Natural killer cell treated with Interleukin-12 subunit alpha and Interleukin-12 subunit beta and Interleukin-15 and Interleukin-18, amount 100 ng/mL, for 72 hours (primary cell): Measurements from ENCODE around the gene INSC. TPM values are rescaled to one million over a fixed set of nuclear protein-coding genes. Genes with fewer than 3 reads are reported as not detected.

Experiments
- ATAC-seq, 2 donors: fragments of 150-1000 bp; cut with Tn5 transposase in 1 of 2; sonication (Bioruptor Pico), chemical (Tn5 transposase) in 1 of 2; 2 replicates each; pipeline ENCODE4 v1.10.0; 2021
- DNase-seq: peaks from one replicate; pipeline ENCODE4 v3.0.0; 2022; ENCODE audit warnings: low spot score
- H3K27ac Mint-ChIP-seq, 2 donors: 1 replicate in 1 of 2; 2 replicates in 1 of 2; pipeline ENCODE4 v1.8.0; 2022; ENCODE audit warnings: mixed read lengths in 2 of 2, mild to moderate bottlenecking in 1 of 2, moderate library complexity in 1 of 2
- H3K27me3 Mint-ChIP-seq, 2 donors: 1 replicate in 1 of 2; 2 replicates in 1 of 2; pipeline ENCODE4 v1.8.0; 2022; ENCODE audit warnings: mixed read lengths in 2 of 2
- H3K36me3 Mint-ChIP-seq: one replicate; pipeline ENCODE4 v1.8.0; 2022; ENCODE audit warnings: mixed read lengths
- H3K4me1 Mint-ChIP-seq, 2 donors: 1 replicate in 1 of 2; 2 replicates in 1 of 2; pipeline ENCODE4 v1.8.0; 2022; ENCODE audit warnings: low read depth in 2 of 2, mixed read lengths in 2 of 2, mild to moderate bottlenecking in 1 of 2
- H3K4me3 Mint-ChIP-seq: one replicate; pipeline ENCODE4 v1.8.0; 2022; ENCODE audit warnings: mixed read lengths
- H3K9me3 Mint-ChIP-seq: 2 replicates; pipeline ENCODE4 v1.8.0; 2022; ENCODE audit warnings: mixed read lengths
- total RNA-seq, 2 donors: library from RNA; stranded (reverse); gene quantifications; one replicate each; pipeline ENCODE4 v1.2.3, GENCODE V29; 2022

INSC gene
- total RNA-seq, 2 donors from 2014 or later: 0.55 TPM; not detected in 1

DNA sequence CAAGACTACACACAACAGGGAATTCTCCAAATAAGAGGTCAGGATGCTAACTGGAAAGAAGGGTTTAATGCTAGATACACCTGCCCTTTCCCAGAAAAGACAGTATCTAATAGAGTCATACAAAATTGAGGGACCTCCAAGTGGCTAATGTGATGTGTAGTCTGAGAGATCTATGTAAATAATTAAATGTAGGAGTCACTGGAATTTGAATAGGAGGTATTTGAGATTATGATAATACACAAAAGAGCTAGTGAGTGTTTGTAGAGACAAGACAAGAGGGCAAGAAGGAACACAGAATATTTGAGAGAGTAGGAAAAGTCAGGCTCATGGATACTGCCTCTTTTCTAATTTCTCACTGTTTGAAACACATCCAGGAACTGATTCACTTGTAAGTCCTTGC is 15.5 kb upstream of the INSC start:
- Mint-ChIP-seq H3K4me1 (no peaks in the 10 kb centered on the region), H3K9me3 (no peaks in the 10 kb centered on the region), H3K36me3 (no peaks in the 10 kb centered on the region), H3K27me3 (peaks cover 28 to 50% of the 10 kb centered on the region in 2 donors), H3K27ac (no peak overlapping the region), H3K4me3 (no peak overlapping the region)
- ATAC-seq (no peak), DNase-seq (no peak)

DNA sequence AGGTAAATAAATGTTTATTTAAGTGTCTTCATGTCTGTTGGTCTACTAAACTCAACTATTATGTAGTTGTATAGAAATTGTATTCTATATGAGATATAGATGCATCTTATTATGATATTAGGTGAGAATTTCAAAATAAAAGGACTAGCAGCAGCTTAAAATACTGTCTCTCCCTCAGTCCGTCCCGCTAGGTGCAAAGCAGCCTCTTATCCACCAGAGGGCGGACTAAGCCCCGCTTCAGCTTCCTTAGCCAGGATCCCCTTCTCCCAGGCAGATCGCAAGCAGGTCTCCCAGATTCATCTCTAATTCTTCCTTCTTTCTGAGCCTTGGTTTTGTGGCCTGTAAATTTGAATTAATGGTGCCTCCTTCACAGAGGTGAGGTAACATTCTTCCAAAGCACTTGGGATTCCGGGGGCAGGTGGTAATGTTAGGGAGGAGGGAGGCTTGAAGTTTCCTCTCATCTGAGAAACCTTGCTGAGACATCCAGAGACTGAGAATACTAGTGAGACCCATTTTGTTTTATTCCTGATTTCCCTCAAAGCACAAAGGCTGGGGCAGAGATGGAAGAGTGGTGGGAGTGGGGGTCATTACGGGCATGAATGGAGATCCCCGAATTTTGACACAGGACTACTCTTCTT is 13.5 kb upstream of the INSC start:
- peak; percentile 54 to 67 for ATAC-seq
- Mint-ChIP-seq H3K4me1 (no peaks in the 10 kb centered on the region), H3K27ac (no peak overlapping the region), H3K27me3 (peaks cover 20 to 32% of the 10 kb centered on the region in 2 donors), H3K9me3 (no peaks in the 10 kb centered on the region), H3K4me3 (no peak overlapping the region), H3K36me3 (no peaks in the 10 kb centered on the region)
- peak; percentile 68 for DNase-seq

DNA sequence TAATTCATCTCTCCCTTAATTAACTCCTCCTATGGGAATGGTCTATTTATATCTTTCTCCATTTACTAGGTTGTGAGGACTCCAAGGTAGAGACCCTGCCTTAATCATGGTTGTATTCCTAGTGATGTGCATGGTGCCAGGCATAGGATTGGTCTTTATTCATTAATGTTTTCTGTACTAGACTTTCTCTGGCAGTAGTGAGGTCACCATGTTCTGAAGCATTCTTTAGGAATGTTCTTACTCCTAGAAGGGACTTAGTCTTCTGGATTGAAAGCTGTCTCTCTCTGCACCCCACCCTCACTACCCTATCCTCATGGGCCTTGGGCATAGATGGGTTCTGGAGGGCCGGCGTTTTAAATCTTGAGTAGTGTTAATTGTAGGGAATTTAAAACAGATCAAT is 10.6 kb upstream of the INSC start:
- Mint-ChIP-seq H3K4me1 (no peaks in the 10 kb centered on the region), H3K27ac (no peak overlapping the region), H3K4me3 (no peak overlapping the region), H3K36me3 (no peaks in the 10 kb centered on the region), H3K27me3 (peaks cover 5 to 12% of the 10 kb centered on the region in 2 donors), H3K9me3 (no peaks in the 10 kb centered on the region)
- ATAC-seq: no peak
- DNase-seq: no peak

DNA sequence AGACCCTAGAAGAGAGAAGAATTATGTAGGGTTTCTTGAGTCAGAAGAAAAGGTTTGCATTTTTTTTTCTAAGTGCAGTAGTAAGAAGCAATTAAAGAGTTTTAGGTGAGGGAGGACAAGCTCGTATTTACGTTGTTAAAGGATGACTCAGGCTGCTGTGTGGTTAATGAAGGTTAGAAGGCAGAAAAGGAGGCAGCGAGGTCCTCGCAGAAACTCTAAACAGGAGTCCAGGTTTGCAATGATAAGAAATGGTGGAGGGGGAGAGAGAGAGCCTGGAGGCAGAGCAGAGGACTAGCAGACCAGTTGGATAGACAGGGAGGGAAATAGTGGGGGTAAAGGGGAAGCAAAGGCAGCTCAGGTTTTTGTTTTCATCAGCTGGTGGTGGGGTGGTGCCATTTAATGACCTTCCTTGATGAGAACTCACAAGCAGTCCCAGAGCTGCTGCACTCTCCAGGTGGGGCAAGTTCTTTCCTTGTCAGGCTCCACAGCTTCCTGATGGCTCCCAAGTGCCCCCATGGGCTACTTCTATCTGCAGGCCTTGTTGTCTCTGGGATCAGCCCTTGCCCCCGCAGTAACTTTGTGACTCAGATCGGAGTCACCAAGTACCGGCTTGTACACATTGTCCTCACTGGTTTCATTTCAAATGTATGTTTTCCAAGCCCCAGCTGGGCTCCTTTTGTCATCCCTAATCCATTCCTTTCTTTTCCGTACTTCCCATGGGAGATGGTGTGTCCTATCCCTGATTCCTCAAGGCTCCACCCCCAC is 8.3 kb upstream of the INSC start:
- Mint-ChIP-seq H3K27ac (no peak overlapping the region), H3K9me3 (no peaks in the 10 kb centered on the region)
- ATAC-seq: no peak

DNA sequence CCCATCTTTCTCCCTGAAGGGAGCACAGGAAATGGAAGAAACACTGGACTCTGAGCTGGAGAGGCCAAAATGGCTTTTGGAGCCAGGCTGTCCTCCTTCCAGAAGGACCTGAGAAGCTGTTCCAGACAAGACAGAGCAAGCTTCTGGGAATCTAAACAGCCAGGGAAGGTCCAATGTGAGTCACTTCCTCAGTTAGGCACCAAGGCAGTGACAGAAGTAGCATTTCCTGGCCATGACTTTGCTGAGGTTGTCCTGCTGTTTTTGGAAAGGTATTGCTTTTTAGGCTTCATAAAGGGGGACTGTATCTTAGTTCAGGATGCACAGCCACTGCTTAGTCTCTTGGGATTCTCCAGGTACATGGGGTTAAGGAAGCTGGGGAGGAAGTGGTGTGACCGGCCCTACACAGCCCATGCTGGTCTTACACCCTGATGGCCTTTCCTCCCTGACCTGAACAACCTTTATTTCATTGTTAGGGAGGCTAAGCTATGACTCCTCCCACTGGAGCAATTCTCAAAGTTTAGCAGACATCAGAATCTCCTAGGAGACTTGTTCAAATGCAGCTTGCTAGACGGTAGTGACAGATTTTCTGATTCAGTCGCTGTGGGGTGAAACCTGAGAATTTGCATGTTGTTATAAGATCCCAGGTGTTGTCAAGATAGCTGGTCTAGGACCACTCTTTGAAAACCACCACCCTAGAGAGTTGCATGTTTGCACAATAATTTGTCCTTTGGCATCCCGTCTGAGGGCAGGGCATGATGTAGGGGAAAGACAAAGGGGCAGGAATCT is 6.8 kb upstream of the INSC start:
- DNase-seq: no peak
- ATAC-seq: no peak
- Mint-ChIP-seq H3K4me3 (no peak overlapping the region), H3K36me3 (no peaks in the 10 kb centered on the region), H3K9me3 (no peaks in the 10 kb centered on the region), H3K4me1 (peaks cover 0 to 2% of the 10 kb centered on the region in 2 donors), H3K27me3 (no peaks in the 10 kb centered on the region), H3K27ac (no peak overlapping the region)

More for the DNA sequence above, 8.3 kb upstream of the INSC start:
- H3K36me3 Mint-ChIP-seq: no peaks in the 10 kb centered on the region
- no peak overlapping the region for H3K4me3 Mint-ChIP-seq
- no peak for DNase-seq
- H3K4me1 Mint-ChIP-seq: no peaks in the 10 kb centered on the region
- no peaks in the 10 kb centered on the region for H3K27me3 Mint-ChIP-seq

DNA sequence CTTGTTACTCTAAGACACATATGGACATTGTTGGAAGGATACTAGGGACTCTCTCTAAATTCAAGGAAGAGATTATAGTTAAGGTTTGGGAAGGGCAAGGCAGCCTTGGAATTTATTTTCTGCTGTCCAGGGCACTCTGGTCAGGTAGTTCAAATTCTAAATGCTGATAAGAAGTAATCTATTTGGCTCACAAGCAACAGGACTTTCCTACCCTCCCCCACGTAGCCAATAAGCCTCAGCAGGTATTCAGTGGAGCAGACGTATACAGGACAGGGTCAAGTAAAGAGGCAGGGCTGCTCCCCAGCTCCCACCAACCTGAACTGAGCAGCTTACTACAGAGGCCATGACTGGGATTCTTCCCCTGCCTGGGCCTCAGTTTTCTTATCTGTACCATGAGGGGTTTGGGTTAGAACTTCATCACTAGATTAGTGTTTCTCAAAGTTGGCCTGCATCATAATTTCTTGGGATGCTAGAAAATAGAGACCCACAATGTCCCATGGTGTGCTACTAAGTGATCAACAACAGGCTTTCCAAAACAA is 6.1 kb upstream of the INSC start:
- no peak overlapping the region for H3K4me3 Mint-ChIP-seq
- H3K36me3 Mint-ChIP-seq: no peaks in the 10 kb centered on the region
- no peaks in the 10 kb centered on the region for H3K9me3 Mint-ChIP-seq
- peaks cover 7 to 9% of the 10 kb centered on the region in 2 donors for H3K4me1 Mint-ChIP-seq
- DNase-seq (no peak), ATAC-seq (no peak)
- H3K27ac Mint-ChIP-seq: no peak overlapping the region
- peaks cover 3 to 5% of the 10 kb centered on the region in 2 donors for H3K27me3 Mint-ChIP-seq

DNA sequence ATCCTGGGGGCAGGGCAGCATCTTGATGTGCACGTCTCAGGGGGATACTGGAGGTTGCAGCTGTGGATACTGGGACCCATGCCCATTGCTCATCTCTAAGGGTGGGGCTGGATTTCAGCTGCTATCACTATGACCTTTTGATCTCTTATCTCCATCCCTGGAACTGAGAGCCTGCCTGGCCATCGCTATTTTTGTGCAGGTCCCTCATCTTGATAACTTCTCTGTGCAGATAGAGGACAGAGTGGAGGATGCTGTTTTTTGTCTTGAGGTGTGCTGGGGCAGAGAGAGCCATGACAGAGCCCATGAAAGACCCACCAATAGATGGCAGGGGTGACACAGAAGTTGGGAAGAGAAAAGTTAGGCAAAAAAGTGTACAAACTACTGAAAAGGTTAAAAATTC is 5.1 kb upstream of the INSC start:
- H3K36me3 Mint-ChIP-seq: no peaks in the 10 kb centered on the region
- ATAC-seq: no peak
- H3K27ac Mint-ChIP-seq: no peak overlapping the region
- H3K4me3 Mint-ChIP-seq: no peak overlapping the region
- no peak for DNase-seq
- H3K9me3 Mint-ChIP-seq: no peaks in the 10 kb centered on the region
- peaks cover 13% of the 10 kb centered on the region in 2 donors for H3K4me1 Mint-ChIP-seq
- peaks cover 5 to 9% of the 10 kb centered on the region in 2 donors for H3K27me3 Mint-ChIP-seq

DNA sequence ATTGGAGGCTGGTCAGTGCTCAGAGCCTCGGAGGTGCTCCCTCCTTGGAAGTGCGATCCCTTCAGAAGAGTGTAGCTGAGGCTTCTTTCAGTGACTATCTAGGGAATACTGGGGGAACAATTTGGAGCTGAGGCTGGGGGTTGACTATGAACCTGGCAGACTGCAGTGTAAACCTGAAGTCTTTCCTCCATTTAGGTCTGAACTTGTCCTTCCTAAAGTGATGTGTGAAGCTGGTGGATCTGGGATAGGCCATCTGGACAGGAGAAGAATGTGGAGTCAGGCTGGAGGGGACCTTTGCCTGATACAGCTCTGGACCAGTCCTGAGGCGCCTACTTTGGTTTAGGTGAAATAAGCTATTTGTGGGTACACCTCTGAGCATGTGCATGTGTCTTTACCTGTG is 3.5 kb upstream of the INSC start:
- Mint-ChIP-seq H3K36me3 (no peaks in the 10 kb centered on the region), H3K9me3 (no peaks in the 10 kb centered on the region), H3K27me3 (peaks cover 12 to 18% of the 10 kb centered on the region in 2 donors), H3K4me1 (peaks cover 17 to 19% of the 10 kb centered on the region in 2 donors), H3K4me3 (no peak overlapping the region), H3K27ac (no peak overlapping the region)
- no peak for DNase-seq
- no peak for ATAC-seq

DNA sequence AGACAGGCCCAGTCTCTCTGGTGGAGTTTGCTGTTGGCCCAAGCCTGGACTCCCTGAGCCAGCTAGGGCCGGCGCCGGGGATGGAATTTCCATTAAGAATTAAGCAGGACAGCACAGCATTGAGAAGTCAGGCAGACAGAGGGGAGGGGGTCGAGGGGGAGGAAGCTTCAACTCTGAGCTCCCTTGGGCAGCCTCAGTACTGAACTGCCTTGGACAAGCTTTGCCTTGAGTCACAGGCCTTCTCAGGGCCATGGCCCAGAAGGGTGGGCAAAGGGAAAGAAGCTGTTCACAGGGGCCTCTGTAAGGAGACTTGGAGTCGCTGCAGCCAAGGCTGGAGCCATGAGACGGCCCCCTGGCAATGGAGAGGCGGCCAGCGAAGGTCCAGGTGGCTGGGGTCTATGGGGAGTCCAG is 2.6 kb upstream of the INSC start:
- H3K27ac Mint-ChIP-seq: no peak overlapping the region

DNA sequence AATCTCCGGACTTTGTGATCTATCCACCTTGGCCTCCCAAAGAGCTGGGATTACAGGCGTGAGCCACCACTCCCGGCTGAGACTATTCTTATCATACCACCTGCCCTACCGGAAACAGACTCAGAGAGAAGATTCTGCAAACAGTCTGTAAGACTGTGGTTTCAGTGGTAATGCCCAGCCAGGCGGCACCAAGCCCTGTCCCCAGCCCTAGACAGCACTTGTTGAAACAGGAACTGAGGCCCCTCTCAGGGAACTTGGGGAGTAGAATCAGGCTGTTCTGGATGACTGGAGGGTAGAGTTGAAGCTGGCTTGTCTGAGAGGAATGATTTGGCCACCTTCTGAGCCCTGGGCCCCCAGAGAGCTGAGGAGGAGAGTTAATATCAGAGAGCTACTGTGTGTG is 1.3 kb upstream of the INSC start:
- H3K4me3 Mint-ChIP-seq: peak overlapping the region; percentile 58
- ATAC-seq: peak; percentile 53 to 67
- H3K27ac Mint-ChIP-seq: peak overlapping the region in 1 of 2 donors; percentile 17
- no peaks in the 10 kb centered on the region for H3K36me3 Mint-ChIP-seq
- H3K27me3 Mint-ChIP-seq: peaks cover 21 to 29% of the 10 kb centered on the region in 2 donors
- no peak for DNase-seq
- H3K4me1 Mint-ChIP-seq: peaks cover 19% of the 10 kb centered on the region in 2 donors
- no peaks in the 10 kb centered on the region for H3K9me3 Mint-ChIP-seq

More for the DNA sequence above, 2.6 kb upstream of the INSC start:
- H3K4me1 Mint-ChIP-seq: peaks cover 17 to 19% of the 10 kb centered on the region in 2 donors
- no peaks in the 10 kb centered on the region for H3K36me3 Mint-ChIP-seq
- no peak overlapping the region for H3K4me3 Mint-ChIP-seq
- DNase-seq (no peak), ATAC-seq (no peak)
- H3K27me3 Mint-ChIP-seq: peaks cover 21 to 27% of the 10 kb centered on the region in 2 donors
- no peaks in the 10 kb centered on the region for H3K9me3 Mint-ChIP-seq

DNA sequence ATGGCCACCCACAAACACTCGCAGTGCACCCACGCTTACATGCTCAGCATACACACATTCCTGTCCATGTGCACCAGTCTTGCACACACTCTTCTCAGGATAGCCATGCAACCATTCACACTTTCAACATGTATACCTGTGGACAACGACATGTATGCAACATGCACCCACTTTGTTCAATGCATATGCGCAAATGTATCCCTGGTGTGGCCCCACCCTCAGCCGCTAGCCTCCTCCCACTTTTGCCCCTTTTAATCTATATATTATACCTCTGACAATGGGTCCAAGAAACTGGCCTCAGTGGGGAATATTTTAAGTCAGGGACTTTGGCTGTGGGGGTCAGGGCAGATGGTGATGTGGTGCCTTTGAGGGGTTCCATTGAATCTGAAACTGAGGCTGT is 963 bp downstream of the INSC start:
- H3K4me1 Mint-ChIP-seq: peaks cover 25 to 30% of the 10 kb centered on the region in 2 donors
- H3K36me3 Mint-ChIP-seq: no peaks in the 10 kb centered on the region
- no peak overlapping the region for H3K27ac Mint-ChIP-seq
- peaks cover 25 to 34% of the 10 kb centered on the region in 2 donors for H3K27me3 Mint-ChIP-seq
- no peak overlapping the region for H3K4me3 Mint-ChIP-seq
- DNase-seq: no peak
- ATAC-seq: no peak
- no peaks in the 10 kb centered on the region for H3K9me3 Mint-ChIP-seq

DNA sequence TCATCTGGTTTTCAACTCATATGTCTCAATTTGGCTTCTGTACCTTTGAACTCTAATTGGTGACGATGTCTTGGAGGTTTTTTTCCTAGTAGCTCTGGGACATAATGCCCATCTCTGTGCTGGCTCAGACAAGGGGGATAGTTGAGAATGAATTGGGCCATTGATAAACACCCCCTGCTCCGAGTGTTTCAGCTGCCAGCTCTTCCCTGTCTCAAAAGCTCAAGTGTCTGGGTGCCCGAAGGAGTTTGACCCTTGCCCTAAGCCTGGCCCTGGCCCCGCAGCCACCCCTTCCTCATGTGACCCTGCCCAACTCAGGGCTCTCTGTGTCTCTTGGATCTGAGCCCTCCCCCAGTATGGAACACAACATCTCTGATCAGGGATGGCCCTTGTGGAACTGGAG is 3.0 kb downstream of the INSC start:
- Mint-ChIP-seq H3K36me3 (no peaks in the 10 kb centered on the region), H3K4me1 (peaks cover 25 to 30% of the 10 kb centered on the region in 2 donors), H3K27ac (no peak overlapping the region), H3K4me3 (no peak overlapping the region), H3K9me3 (no peaks in the 10 kb centered on the region), H3K27me3 (peaks cover 28 to 45% of the 10 kb centered on the region in 2 donors)
- DNase-seq (no peak), ATAC-seq (no peak)

DNA sequence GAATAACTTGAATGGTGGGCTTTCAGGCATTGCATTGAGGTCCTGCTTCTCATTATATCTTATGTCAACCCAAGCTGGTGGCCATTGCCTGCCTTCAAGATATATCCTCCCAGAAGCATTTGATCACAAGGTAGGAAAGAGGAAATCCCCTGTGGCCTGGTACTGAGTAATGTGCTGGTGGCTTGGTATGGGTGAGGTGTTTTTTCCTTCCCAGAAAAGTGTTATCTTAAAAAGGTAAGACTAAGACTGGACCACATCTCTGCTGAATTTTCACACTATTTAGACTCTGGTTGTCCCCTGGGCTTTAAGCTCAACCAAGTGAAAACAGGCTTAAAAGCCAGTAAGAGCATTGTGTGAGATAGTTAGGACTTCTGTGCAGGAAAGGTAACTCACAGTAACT is 3.7 kb downstream of the INSC start:
- no peaks in the 10 kb centered on the region for H3K9me3 Mint-ChIP-seq
- peaks cover 33 to 49% of the 10 kb centered on the region in 2 donors for H3K27me3 Mint-ChIP-seq
- ATAC-seq (peak; percentile 52 to 74), DNase-seq (no peak)
- H3K4me3 Mint-ChIP-seq: no peak overlapping the region
- H3K27ac Mint-ChIP-seq: no peak overlapping the region
- peaks cover 18 to 25% of the 10 kb centered on the region in 2 donors for H3K4me1 Mint-ChIP-seq
- H3K36me3 Mint-ChIP-seq: no peaks in the 10 kb centered on the region
